PFSK-1 (cell line): Measurements from ENCODE around the gene ZNF407.

Experiments
- FOXP2 ChIP-seq: optimal IDR thresholded peaks from 2 replicates; pipeline ENCODE3; 2011; ENCODE audit warnings: borderline replicate concordance, control low read depth, inconsistent platforms; ENCODE audit not compliant: insufficient read depth; ENCODE audit errors: extremely low read length, extremely low read depth
- POLR2AphosphoS5 ChIP-seq: IDR thresholded peaks from 2 replicates; pipeline ENCODE4 v1.6.1; 2012; ENCODE audit warnings: low read depth, mild to moderate bottlenecking, control low read depth, low read length, moderate library complexity
- REST ChIP-seq, 2 experiments: IDR thresholded peaks; 2 replicates each; pipeline versions ENCODE4 v1.6.1 to v1.8.0; 2011 to 2012; ENCODE audit warnings: low read depth in 2 of 2, low read length in 2 of 2, control low read depth in 1 of 2, inconsistent platforms in 1 of 2, mild to moderate bottlenecking in 1 of 2, moderate library complexity in 1 of 2; ENCODE audit not compliant: insufficient read depth in 1 of 2
- SIN3A ChIP-seq: IDR thresholded peaks from 2 replicates; pipeline ENCODE4 v1.6.1; 2012; ENCODE audit warnings: mild to moderate bottlenecking, low read length, moderate library complexity, borderline replicate concordance; ENCODE audit not compliant: insufficient read depth
- TAF1 ChIP-seq: IDR thresholded peaks from 2 replicates; pipeline ENCODE4 v1.6.1; 2012; ENCODE audit warnings: low read length, control low read depth, borderline replicate concordance; ENCODE audit not compliant: insufficient read depth

The ZNF407 gene

DNA sequence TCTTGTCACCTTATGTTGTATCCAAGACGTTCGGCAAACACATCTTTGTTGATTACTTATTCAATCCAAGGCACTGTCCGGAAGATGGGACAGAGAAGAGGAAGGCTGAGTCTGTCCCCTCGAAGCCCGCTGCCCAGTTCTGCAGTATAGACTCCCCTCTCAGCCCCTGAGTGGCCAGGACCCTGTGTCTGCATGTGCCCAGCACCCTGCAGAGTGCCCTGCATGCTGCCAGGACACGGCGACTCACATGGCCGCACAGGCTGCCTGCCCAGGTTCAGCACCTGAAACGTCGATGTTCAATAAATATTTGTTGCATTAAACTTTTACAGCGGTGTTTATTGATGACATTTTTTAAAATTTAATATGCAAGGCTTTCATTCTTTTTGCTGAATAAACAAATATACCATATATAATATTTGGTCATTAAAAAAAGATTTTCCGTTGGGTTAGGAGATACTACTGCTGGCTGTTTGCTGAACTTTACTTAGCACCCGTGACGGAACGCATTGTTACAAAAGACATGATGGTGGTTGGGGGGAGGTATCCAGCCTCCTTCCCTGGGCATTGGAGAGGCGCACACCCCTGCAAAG, 464.7 kb downstream of the ZNF407 start:
- TF ChIP-seq POLR2AphosphoS5 (no peak), REST (IDR thresholded peaks at IDR 0.05; ENCODE audit: insufficient read depth in 1 of 2, low read depth in 2 of 2, low read length in 2 of 2) (no peak), TAF1 (no peak), SIN3A (no peak), FOXP2 (no peak)

GRCh38 chr18:75063196-75063595, 465.5 kb downstream of the ZNF407 start:
- no peak for TF ChIP-seq POLR2AphosphoS5
- TF ChIP-seq FOXP2, result no peak

GRCh38 chr18:75063615-75064512, 466.2 kb downstream of the ZNF407 start:
- no peak for TF ChIP-seq POLR2AphosphoS5
- TF ChIP-seq REST (IDR thresholded peaks at IDR 0.05; ENCODE audit: insufficient read depth in 1 of 2, low read depth in 2 of 2, low read length in 2 of 2), result no peak
- TF ChIP-seq FOXP2, result no peak
- no peak for TF ChIP-seq TAF1
- TF ChIP-seq SIN3A, result no peak

GRCh38 chr18:75064513-75064905, 466.8 kb downstream of the ZNF407 start:
- TF ChIP-seq POLR2AphosphoS5 (no peak), REST (IDR thresholded peaks at IDR 0.05; ENCODE audit: insufficient read depth in 1 of 2, low read depth in 2 of 2, low read length in 2 of 2) (no peak), SIN3A (no peak), TAF1 (no peak), FOXP2 (no peak)

- TF ChIP-seq SIN3A (no peak), POLR2AphosphoS5 (no peak), TAF1 (no peak), FOXP2 (no peak), REST (IDR thresholded peaks at IDR 0.05; ENCODE audit: insufficient read depth in 1 of 2, low read depth in 2 of 2, low read length in 2 of 2) (no peak)
Observed at GRCh38 chr18:75065251-75066000, 467.8 kb downstream of the ZNF407 start.
